Kidney (tissue), 14 donors: ENCODE measurements around the gene CNTNAP1. TPM values are rescaled to one million over a fixed set of nuclear protein-coding genes. Genes with fewer than 3 reads are reported as not detected.

Source experiments
- DNase-seq, 5 donors: peaks; one replicate each; pipeline ENCODE4 v3.0.0-alpha.2; 2013 to 2020
- FAIRE-seq: peaks from 2 replicates; lab custom pipeline; 2012; peaks lifted over from hg19 to GRCh38; lab: Jason Lieb, UNC
- H3K27ac ChIP-seq, 2 donors: one replicate each; pipeline ENCODE4 v1.7.0; 2013; ENCODE audit warnings: low read depth in 2 of 2, low read length in 2 of 2, inconsistent platforms in 1 of 2
- H3K27me3 ChIP-seq: one replicate; pipeline ENCODE4 v1.7.1; 2013; ENCODE audit warnings: low read length, inconsistent platforms; ENCODE audit not compliant: control insufficient read depth, insufficient read depth
- H3K36me3 ChIP-seq, 3 donors: one replicate each; pipeline versions ENCODE4 v1.7.0 to v1.7.1; 2013; ENCODE audit warnings: low read length in 3 of 3, control low read depth in 1 of 3, inconsistent platforms in 1 of 3; ENCODE audit not compliant: insufficient read depth in 3 of 3, control insufficient read depth in 2 of 3
- H3K4me1 ChIP-seq, 3 donors: one replicate each; pipeline versions ENCODE4 v1.7.0 to v1.7.1; 2013; ENCODE audit warnings: low read length in 3 of 3, inconsistent platforms in 1 of 3, low read depth in 1 of 3; ENCODE audit not compliant: control insufficient read depth in 2 of 3, insufficient read depth in 2 of 3
- H3K4me3 ChIP-seq, 3 donors: one replicate each; pipeline versions ENCODE4 v1.7.0 to v1.8.1; 2013; ENCODE audit warnings: low read length in 3 of 3, control low read depth in 1 of 3, inconsistent platforms in 1 of 3
- H3K9ac ChIP-seq, 3 donors: one replicate each; pipeline versions ENCODE4 v1.7.0 to v1.7.1; 2013; ENCODE audit warnings: low read length in 3 of 3, control low read depth in 1 of 3, inconsistent platforms in 1 of 3
- H3K9me3 ChIP-seq, 3 donors: one replicate each; pipeline versions ENCODE4 v1.7.0 to v1.7.1; 2013; ENCODE audit warnings: low read length in 3 of 3, control low read depth in 1 of 3, inconsistent platforms in 1 of 3; ENCODE audit not compliant: control insufficient read depth in 2 of 3, insufficient read depth in 1 of 3
- intact Hi-C: fragments of 100-400 bp; cut with DNase I; formaldehyde crosslinking; loops from one replicate; pipeline ENCODE4 v1.11.1; 2022
- polyA plus RNA-seq: library from polyadenylated mRNA; stranded (reverse); fragments of 350-450 nt; fragmentation: Illumina TruSeq; extraction: RNeasy Lipid Tissue Mini Kit (QIAGEN cat#74804); gene quantifications from one replicate; pipeline ENCODE4 v1.2.3, GENCODE V29; 2014; ENCODE audit warnings: low read depth, low replicate concordance; ENCODE audit not compliant: insufficient read depth
- total RNA-seq: library from RNA; stranded (reverse); fragmentation: NEBNext Ultra II Directional; extraction: Animal tissue kit (Norgen Biotek cat#: 25700); gene quantifications from one replicate; pipeline ENCODE4 v1.2.1, GENCODE V29; 2021
- TF ChIP-seq, protein P1 (sequence below): IDR thresholded peaks from 3 replicates; pipeline ENCODE4 v1.5.1; 2012; ENCODE audit warnings: mild to moderate bottlenecking, moderate library complexity, borderline replicate concordance; ENCODE audit not compliant: insufficient read depth; ENCODE audit errors: extremely low read depth
- donor health status: control.
- donor health status: control.
- donor health status: control.
- donor health status: control.
- donor health status: control.
- donor health status: DM: yes; HTN: yes; CAD: no.
- donor health status: Normal renal cell carcinoma (clear cell type).

Gene CNTNAP1
- total and polyA plus RNA-seq, 2 donors from 2014 or later, result 1.4 to 9.1 TPM

DNA sequence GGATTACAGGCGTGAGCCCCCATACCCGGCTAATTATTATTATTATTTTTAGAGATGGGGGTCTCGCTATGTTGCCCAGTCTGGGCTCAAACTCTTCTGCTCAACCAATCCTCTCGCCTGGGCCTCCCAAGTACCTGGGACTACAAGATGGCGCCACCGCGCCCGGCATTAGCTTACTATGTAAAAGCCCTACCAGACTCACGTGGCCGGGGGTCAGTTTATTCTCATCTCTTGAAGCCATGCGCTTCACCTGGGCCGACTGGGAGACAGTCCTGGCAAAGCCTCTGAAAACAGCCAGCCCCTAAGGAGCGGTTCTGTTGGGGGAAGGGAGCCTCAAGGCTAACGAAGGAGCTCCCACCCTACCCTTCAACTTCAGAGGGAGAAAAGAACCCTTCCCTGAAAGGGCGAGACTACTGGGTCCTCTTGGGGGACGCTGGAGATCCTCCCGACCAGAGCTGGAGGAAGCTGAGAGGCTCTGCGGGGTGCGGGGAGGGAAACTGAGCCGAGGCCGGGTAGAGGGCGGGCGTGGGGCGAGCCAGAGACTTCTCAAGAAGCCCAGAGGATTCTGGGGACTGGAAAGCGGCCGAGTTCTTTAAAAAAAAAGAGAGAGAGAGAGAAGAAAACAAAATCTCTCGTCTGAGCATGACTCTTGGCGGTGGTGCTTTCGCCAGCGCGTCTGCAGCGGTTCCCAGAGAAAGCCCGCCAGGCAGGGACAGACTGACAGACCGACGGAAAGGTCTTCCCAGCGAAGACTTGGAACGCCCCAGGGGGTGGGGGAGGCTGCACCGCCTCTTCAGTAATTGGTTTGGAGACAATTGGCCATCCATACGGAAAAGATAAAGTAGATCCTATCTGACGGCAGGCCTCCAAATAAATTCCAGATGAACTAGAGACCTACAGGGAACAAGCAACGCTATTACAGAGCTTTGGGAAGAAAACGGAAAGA is 28.9 kb upstream of the CNTNAP1 start:
- TF ChIP-seq, protein P1, sequence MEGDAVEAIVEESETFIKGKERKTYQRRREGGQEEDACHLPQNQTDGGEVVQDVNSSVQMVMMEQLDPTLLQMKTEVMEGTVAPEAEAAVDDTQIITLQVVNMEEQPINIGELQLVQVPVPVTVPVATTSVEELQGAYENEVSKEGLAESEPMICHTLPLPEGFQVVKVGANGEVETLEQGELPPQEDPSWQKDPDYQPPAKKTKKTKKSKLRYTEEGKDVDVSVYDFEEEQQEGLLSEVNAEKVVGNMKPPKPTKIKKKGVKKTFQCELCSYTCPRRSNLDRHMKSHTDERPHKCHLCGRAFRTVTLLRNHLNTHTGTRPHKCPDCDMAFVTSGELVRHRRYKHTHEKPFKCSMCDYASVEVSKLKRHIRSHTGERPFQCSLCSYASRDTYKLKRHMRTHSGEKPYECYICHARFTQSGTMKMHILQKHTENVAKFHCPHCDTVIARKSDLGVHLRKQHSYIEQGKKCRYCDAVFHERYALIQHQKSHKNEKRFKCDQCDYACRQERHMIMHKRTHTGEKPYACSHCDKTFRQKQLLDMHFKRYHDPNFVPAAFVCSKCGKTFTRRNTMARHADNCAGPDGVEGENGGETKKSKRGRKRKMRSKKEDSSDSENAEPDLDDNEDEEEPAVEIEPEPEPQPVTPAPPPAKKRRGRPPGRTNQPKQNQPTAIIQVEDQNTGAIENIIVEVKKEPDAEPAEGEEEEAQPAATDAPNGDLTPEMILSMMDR, result no peak
- peak in 4 of 5 donors; percentile 51 to 89 (median 76) for DNase-seq

DNA sequence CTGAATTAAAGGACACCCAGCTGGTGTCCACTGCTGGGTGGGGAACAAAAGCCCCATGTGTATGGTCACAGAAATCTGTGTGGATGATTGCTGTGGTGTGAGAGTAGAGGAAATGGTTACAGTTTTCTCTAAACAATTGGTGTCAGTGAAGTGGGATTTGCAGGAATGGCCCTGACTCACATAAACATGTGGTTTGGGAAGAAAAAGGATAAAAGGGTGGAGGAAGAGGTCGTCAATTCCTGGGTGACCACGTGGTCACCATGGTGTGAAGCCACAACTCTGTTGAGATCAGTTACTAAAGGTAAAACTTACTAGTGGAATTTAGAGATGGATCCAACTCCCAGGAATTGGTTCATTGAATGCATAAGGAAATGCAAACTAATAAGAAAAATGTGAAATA is 26.8 kb upstream of the CNTNAP1 start:
- H3K4me3 ChIP-seq, result no peak overlapping the region
- intact Hi-C loops, result no loop called here
- H3K4me1 ChIP-seq, result peaks cover 0 to 9% (median 8%) of the 10 kb centered on the region in 3 donors
- H3K9me3 ChIP-seq, result no peaks in the 10 kb centered on the region
- FAIRE-seq (no peak), DNase-seq (no peak)
- peaks cover 0 to 2% (median 0%) of the 10 kb centered on the region in 3 donors for H3K36me3 ChIP-seq
- TF ChIP-seq, protein P1, result no peak
- no peak overlapping the region for H3K9ac ChIP-seq
- H3K27ac ChIP-seq, result no peak overlapping the region
- no peaks in the 10 kb centered on the region for H3K27me3 ChIP-seq

More for the DNA sequence above, 28.9 kb upstream of the CNTNAP1 start:
- no peak for FAIRE-seq
- Histone ChIP-seq H3K27ac (peak overlapping the region in 1 of 2 donors; percentile 65), H3K27me3 (no peaks in the 10 kb centered on the region), H3K4me3 (peak overlapping the region; percentile 1 to 63 (median 52)), H3K4me1 (peaks cover 0 to 4% (median 2%) of the 10 kb centered on the region in 3 donors), H3K9me3 (no peaks in the 10 kb centered on the region), H3K9ac (peak overlapping the region in 2 of 3 donors; percentile 65 to 85), H3K36me3 (peaks cover 0 to 2% (median 0%) of the 10 kb centered on the region in 3 donors)
- intact Hi-C loops, result no loop called here

DNA sequence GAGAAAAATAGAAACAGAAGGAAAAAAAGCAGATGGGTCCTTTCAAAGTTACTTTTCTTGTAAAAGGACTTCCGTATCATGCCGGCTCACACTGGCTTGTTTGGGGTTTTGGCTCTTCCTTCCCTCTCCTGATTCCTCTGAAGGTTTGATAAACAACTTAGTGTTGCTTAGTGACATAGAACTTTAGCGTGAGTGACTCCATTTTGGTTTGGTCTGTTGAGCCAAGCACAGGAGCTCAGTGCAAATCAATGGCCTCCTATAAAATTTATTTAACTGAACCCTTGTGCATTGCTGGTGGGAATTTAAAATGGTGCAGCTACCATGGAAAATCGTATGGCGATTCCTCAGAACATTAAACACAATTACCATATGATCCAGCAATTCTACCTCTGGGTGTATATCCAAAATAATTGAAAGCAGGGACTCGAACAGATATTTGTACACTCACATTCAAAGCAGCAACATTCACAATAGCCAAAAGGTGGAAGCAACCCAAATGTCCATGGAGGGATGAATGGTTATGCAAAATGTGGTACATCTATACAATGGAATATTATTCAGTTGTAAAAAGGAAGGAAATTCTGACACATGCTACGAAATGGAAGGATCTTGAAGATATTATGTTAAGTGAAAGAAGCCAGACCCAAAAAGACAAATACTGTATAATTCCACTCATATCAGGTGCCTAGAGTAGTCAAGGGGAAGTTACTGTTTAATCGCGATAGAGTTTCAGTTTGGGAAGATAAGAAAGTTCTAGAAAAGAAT is 24.3 kb upstream of the CNTNAP1 start:
- Histone ChIP-seq H3K27me3 (no peaks in the 10 kb centered on the region), H3K4me1 (peaks cover 0 to 10% (median 9%) of the 10 kb centered on the region in 3 donors), H3K9ac (no peak overlapping the region), H3K9me3 (no peaks in the 10 kb centered on the region), H3K4me3 (no peak overlapping the region), H3K27ac (no peak overlapping the region), H3K36me3 (peaks cover 0 to 3% (median 3%) of the 10 kb centered on the region in 3 donors)
- FAIRE-seq (no peak), DNase-seq (no peak)
- intact Hi-C loops, result no loop called here
- TF ChIP-seq, protein P1, result no peak
